ENCODE results near the gene TIMM50.
A peak's percentile ranks its signal among the peaks of the same experiment; 100 is the strongest.

Gene TIMM50

GRCh38 chr19:39496063-39496462 lies 15.4 kb downstream of the TIMM50 start:
- TF ChIP-seq TAF1 (IDR thresholded peaks at IDR 0.05; ENCODE audit: borderline replicate concordance, insufficient read depth, low read length) (no peak), REST (IDR thresholded peaks at IDR 0.05; ENCODE audit: insufficient read depth in 1 of 2, low read depth in 2 of 2, low read length in 2 of 2) (no peak), FOXP2 (optimal IDR thresholded peaks at IDR 0.05; ENCODE audit: borderline replicate concordance, extremely low read depth, extremely low read length, insufficient read depth) (no peak), SIN3A (IDR thresholded peaks at IDR 0.05; ENCODE audit: borderline replicate concordance, insufficient read depth, low read length) (no peak), POLR2AphosphoS5 (IDR thresholded peaks at IDR 0.05; ENCODE audit: low read depth, low read length) (no peak)

GRCh38 chr19:39497701-39497995 lies 17.0 kb downstream of the TIMM50 start:
- TF ChIP-seq POLR2AphosphoS5 (IDR thresholded peaks at IDR 0.05; ENCODE audit: low read depth, low read length), result no peak
- TF ChIP-seq SIN3A (IDR thresholded peaks at IDR 0.05; ENCODE audit: borderline replicate concordance, insufficient read depth, low read length), result no peak
- no peak for TF ChIP-seq FOXP2 (optimal IDR thresholded peaks at IDR 0.05; ENCODE audit: borderline replicate concordance, extremely low read depth, extremely low read length, insufficient read depth)
- TF ChIP-seq TAF1 (IDR thresholded peaks at IDR 0.05; ENCODE audit: borderline replicate concordance, insufficient read depth, low read length), result no peak
- no peak for TF ChIP-seq REST (IDR thresholded peaks at IDR 0.05; ENCODE audit: insufficient read depth in 1 of 2, low read depth in 2 of 2, low read length in 2 of 2)

DNA sequence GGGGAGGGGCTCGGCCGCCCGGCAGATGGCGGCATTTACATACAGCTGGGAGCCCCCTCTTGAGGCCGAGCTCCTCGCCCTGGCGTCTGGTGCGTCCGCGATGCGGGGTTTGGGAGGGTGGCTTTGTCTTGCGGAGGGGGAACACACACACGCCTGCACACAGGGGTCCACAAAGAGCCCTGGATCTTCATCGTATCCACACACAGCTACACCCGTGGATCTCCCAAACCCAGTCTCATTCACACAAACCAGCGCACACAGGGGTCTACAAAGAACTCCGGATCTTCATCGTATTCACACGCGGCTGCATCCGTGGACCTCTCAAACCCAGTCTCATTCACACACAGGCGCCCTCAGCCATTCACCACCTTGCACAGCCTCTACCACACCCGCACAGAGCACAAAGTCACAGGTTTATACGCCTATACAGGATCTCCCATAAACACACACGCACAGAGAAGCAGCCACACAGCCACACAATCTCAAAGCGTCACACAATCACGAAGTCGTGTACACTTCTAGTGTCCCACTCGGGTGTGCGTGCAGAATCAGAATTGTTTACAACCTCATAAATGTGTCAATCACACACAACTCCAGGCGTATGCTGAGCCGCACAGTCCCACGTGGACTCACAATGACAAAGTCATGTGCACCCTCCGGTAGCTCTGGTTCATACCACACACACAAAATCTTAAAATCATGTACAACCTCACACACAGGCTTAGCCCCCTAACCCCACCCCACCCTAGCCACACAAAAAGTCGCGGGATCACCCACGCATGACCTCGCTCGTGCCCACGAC lies 17.6 kb downstream of the TIMM50 start:
- TF ChIP-seq FOXP2 (optimal IDR thresholded peaks at IDR 0.05; ENCODE audit: borderline replicate concordance, extremely low read depth, extremely low read length, insufficient read depth), result peak; percentile 38
- no peak for TF ChIP-seq TAF1 (IDR thresholded peaks at IDR 0.05; ENCODE audit: borderline replicate concordance, insufficient read depth, low read length)

GRCh38 chr19:39498798-39499642 lies 18.4 kb downstream of the TIMM50 start, which contains the start of gene DLL3:
DLL3 (plus strand) TSS chr19:39498947; CDS start chr19:39498975, 28 bp downstream.
- TF ChIP-seq FOXP2 (optimal IDR thresholded peaks at IDR 0.05; ENCODE audit: borderline replicate concordance, extremely low read depth, extremely low read length, insufficient read depth) (no peak), SIN3A (IDR thresholded peaks at IDR 0.05; ENCODE audit: borderline replicate concordance, insufficient read depth, low read length) (no peak), REST (IDR thresholded peaks at IDR 0.05; ENCODE audit: insufficient read depth in 1 of 2, low read depth in 2 of 2, low read length in 2 of 2) (no peak), TAF1 (IDR thresholded peaks at IDR 0.05; ENCODE audit: borderline replicate concordance, insufficient read depth, low read length) (no peak), POLR2AphosphoS5 (IDR thresholded peaks at IDR 0.05; ENCODE audit: low read depth, low read length) (no peak)

- no peak for TF ChIP-seq FOXP2 (optimal IDR thresholded peaks at IDR 0.05; ENCODE audit: borderline replicate concordance, extremely low read depth, extremely low read length, insufficient read depth)
Observed at GRCh38 chr19:39499932-39500331, 19.3 kb downstream of the TIMM50 start.

DNA sequence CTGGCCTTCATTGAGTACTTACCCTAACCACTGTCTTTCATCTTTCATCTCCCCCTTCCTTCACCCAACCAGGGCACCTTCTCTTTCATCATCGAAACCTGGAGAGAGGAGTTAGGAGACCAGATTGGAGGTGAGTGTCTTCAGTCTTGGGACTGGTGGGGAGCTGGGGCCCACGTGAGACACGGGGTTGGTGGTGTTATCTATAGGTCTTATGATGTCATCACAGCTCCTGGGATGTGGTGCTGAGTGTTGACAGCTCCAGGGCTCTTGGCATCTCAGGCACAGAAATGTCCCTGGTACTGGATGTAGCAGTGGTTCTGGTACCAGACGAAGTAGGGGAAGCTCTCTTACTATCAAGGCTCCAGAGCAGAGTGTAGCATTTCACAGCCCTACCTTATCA lies 19.9 kb downstream of the TIMM50 start:
- TF ChIP-seq SIN3A (IDR thresholded peaks at IDR 0.05; ENCODE audit: borderline replicate concordance, insufficient read depth, low read length) (no peak), TAF1 (IDR thresholded peaks at IDR 0.05; ENCODE audit: borderline replicate concordance, insufficient read depth, low read length) (no peak), POLR2AphosphoS5 (IDR thresholded peaks at IDR 0.05; ENCODE audit: low read depth, low read length) (no peak), REST (IDR thresholded peaks at IDR 0.05; ENCODE audit: insufficient read depth in 1 of 2, low read depth in 2 of 2, low read length in 2 of 2) (no peak), FOXP2 (optimal IDR thresholded peaks at IDR 0.05; ENCODE audit: borderline replicate concordance, extremely low read depth, extremely low read length, insufficient read depth) (no peak)
